GM19240 (cell line): ENCODE data around the gene GPC5.

Source experiments
- DNase-seq: peaks from one replicate; pipeline ENCODE4 v3.0.0; 2011; ENCODE audit warnings: low spot score; ENCODE audit not compliant: insufficient read length

Gene GPC5

GRCh38 chr13:91950803-91951202, 552.4 kb downstream of the GPC5 start:
- DNase-seq = no peak

- no peak for DNase-seq
These were observed 557.3 kb downstream of the GPC5 start for GRCh38 chr13:91955546-91956355.

DNA sequence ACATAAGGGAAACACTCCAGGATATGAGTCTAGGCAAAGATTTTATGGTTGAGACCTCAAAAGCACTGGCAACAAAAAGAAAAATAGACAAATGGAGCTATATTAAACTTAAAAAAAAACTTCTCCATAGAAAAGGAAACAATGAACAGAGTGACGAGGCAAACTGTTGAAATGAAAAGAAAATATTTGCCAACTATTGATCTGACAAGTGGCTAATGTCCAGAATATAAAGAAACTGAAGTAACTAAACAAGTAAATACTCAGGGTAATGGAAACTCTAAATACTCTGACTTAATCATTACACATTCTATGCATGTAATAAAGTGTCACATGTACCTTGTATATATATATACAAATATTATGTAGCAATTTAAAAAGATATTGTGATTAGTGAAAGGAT, 562.5 kb downstream of the GPC5 start:
- no peak for DNase-seq

DNA sequence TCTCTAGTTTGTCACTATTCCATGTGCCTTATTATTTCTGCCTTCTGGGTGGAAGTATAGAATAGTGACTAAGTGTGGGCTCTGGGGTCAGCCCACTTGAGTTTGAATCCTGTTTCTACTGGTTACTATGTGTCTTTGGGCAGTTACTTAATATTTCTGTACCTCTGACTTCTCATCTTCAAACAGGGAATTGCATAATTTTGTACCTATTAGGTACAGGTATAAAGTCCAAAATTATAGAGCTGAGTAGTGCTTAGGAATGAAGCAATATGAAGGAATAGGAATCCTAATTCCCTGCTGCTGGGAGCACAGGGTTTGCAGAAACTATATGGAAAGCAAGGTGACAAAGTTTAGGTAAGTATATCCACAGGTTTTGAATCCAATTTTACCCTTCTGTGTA, 564.5 kb downstream of the GPC5 start:
- DNase-seq = no peak

- DNase-seq = no peak
These were observed 567.1 kb downstream of the GPC5 start for GRCh38 chr13:91965511-91965910.

DNA sequence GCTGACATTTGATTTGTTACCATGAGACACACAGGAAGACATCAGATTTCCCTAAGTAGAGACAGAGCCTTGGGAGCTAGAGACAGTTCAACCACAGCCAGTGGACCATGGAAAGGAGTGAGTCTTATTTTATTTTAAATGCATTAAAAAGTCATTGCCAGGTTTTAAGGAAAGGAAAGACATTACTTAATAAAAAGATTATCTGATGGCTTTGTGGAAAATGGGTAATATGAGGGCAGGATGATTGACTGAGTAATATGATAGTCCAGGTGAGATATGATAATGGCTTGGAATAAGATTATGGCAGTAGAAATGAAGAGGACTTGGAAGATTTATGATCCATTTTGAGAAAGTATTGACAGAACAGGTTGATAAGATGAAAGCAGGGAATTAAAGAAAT, 580.1 kb downstream of the GPC5 start:
- DNase-seq = no peak

DNA sequence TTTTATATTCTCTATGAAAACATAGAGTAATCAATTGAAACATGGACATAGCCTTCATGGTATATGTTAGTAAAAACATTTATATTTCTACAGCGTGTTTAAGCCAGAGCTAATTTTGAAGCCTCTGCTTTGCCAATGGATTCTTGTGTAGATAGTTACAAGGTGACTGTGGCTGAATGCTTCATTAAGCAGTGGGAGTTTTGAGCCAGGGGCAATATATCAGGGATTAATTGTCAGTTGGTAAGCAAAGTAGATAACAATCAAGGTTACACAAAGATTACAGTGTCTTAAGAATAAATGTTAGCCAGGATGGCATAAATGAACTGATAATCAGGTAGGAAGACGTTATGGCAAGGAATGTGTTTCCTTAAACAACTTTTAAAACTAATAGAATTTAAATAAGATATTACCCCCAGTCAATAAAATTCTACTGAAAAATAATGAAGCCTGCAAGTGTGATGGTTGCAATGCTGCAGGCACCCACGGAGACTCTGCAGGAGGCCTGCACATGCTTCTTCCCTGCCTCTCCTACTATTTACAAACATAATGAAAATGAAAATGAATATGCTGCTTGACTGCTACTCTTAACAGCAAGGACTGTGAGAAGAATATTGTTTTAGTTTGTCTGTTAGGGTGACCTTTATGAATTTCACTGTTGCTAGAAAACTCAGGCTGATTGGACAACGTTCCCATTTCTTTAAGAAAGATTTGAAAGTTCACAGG, 588.5 kb downstream of the GPC5 start:
- no peak for DNase-seq

- no peak for DNase-seq
These were observed 589.9 kb downstream of the GPC5 start for GRCh38 chr13:91988331-91988730.

DNA sequence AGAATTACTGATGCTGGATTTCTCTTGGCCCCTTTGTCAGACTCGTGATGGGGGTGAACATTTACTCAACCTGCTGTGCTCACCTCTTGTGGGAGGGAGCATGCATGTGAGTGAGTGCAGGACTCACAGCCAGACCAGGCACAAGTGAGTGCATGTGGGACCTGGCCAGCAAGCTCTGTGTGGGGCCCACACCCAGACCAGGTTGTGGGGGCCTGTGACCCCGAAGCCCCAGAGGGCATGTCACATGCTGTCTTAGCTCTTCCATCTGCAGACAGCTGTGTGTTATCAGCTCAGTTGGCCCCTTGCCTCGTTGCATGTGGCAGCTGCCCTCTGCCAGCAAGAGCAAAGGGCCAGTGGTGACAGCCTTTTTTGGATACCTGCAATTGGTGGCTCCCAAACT, 614.4 kb downstream of the GPC5 start:
- no peak for DNase-seq

- DNase-seq = no peak
These were observed 619.3 kb downstream of the GPC5 start for GRCh38 chr13:92017737-92018136.

GRCh38 chr13:92028695-92029094, 630.3 kb downstream of the GPC5 start:
- no peak for DNase-seq

DNA sequence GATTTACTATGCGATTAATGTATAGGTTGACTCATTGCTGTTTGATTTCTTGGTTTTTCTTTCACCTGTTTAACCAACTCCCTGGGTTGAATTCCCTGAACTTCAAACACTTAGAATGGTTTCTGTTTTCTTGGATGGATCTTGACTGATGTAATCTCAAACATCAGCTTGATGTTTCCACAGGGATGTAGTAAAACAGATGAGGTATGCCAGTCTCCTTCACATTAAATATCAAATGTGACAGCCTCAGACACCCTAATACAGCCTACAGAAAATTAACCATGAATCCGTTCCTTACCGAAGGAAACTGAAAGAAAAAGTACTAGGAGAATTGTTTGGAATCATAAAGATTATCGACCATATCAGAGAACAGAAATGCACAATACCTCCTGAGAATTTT, 631.2 kb downstream of the GPC5 start:
- DNase-seq = no peak

DNA sequence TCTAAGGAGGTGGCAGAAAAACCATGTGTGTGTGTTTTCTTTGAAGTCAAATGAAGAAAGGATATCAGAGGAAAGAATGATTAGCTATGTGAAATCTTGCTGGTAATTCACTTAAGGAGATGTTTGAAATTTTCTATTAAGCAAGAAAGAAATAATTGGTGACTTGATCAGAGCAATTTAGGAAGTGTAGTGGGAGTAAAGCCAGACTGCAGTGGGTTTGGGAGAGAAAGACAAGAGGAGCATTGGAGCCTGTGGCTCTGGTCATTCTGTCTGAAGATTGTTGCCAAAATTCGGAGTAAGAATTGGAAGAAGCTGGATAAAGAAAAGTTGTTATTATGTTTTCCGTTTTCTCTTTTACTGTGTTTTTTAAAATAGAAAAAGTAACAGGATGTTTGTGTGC, 640.5 kb downstream of the GPC5 start:
- no peak for DNase-seq

DNA sequence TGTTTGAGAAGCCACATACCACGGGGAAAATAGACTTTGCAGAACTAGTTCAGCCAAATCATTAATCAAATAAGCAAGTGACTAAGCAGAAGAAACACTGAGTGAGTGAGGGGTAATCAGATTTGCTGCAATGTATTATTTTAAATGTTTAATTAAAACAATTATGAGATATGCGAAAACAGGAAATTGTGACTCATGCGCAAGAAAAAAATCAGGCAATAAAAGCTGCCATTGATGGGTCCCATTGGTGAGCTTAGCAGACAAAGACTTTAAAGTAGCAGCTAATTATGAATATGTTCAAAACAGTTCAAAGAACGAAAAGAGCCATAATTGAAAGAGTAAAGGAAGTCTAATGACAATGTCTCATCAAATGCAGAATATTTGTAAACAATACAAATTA, 644.1 kb downstream of the GPC5 start:
- DNase-seq = no peak

GRCh38 chr13:92044351-92044750, 645.9 kb downstream of the GPC5 start:
- no peak for DNase-seq

- no peak for DNase-seq
These were observed 656.0 kb downstream of the GPC5 start for GRCh38 chr13:92054389-92054788.

GRCh38 chr13:92074658-92075057, 676.2 kb downstream of the GPC5 start:
- DNase-seq = no peak

- DNase-seq = no peak
These were observed 699.0 kb downstream of the GPC5 start for GRCh38 chr13:92097337-92097903.

DNA sequence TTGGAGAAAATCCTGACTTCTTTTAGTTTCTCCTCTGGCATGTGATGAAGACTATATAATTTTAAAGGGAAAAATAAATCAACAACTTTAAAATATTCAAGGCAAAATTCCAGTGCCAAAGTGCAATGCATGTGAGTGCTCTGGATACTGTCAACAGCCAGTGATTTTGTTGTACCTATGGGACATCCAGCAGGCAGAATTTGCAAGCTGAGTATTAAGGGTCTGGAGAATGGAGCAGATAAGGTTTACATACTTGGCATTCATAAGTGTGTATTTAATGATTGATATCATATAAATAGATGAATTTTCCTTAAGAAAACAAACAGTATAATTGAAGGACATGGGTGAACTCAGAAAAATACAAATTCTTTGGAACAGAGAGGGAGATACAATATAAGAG, 703.4 kb downstream of the GPC5 start:
- DNase-seq = no peak

GRCh38 chr13:92103689-92104153, 705.3 kb downstream of the GPC5 start:
- no peak for DNase-seq

DNA sequence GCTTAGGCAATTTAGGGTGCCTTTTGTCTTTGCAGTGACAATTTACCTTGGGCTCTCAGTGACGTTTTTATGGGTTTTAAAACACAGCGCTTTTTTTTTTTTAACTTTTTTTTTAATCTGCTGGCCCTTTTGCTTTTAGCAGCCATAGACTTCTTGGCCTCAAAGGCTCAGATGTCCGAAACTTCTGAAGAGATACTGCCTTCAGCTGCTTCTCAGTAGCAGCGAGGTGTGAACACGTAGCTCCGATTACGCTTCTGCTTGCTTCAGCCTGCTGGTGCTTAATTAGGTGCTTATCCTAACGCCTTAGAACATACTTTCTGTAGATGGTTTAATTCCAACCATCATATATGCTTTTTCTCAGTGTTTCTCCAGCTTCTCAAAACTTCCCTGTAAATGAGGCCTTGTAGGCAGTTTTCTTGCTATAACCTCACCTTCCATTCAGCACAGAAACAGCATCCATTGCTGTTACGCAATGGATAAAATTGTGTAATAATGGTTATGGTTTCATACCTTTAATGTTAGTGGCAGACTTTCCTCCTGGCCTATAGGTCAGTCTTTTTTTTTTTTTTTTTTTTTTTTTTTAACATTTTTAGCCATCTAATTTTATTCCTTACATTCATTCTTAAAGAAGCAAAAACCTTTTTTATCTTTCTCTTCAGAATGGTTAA, 723.9 kb downstream of the GPC5 start:
- no peak for DNase-seq

- no peak for DNase-seq
These were observed 728.0 kb downstream of the GPC5 start for GRCh38 chr13:92126399-92126798.
